GM12872 (cell line): ENCODE measurements around the gene UBE3B.

Experiments used
- CTCF ChIP-seq: IDR thresholded peaks from 3 replicates; pipeline ENCODE4 v1.5.1; 2011; ENCODE audit warnings: low read depth, mild to moderate bottlenecking, low read length, moderate library complexity; ENCODE audit not compliant: insufficient read depth

Gene UBE3B

DNA sequence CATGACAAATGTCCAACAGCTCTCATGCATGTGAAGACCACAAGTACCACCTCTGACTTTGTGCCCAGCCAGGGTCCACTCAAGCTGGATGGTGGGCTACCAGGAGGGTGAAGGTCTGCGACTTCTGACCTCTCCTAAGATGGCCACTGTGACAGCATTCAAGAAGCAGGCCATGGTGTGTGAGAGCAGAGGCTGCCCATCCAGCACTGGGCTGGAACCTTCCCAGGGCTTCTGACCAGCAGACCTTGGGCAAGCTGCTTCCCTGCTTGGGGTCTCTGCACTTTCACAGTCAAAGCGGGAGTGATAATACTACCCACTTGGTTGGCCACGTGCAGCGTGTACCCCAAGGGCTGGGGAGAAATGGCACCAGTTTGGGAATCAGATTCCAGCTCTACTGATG, 85.4 kb downstream of the UBE3B start:
- TF ChIP-seq CTCF, result no peak

DNA sequence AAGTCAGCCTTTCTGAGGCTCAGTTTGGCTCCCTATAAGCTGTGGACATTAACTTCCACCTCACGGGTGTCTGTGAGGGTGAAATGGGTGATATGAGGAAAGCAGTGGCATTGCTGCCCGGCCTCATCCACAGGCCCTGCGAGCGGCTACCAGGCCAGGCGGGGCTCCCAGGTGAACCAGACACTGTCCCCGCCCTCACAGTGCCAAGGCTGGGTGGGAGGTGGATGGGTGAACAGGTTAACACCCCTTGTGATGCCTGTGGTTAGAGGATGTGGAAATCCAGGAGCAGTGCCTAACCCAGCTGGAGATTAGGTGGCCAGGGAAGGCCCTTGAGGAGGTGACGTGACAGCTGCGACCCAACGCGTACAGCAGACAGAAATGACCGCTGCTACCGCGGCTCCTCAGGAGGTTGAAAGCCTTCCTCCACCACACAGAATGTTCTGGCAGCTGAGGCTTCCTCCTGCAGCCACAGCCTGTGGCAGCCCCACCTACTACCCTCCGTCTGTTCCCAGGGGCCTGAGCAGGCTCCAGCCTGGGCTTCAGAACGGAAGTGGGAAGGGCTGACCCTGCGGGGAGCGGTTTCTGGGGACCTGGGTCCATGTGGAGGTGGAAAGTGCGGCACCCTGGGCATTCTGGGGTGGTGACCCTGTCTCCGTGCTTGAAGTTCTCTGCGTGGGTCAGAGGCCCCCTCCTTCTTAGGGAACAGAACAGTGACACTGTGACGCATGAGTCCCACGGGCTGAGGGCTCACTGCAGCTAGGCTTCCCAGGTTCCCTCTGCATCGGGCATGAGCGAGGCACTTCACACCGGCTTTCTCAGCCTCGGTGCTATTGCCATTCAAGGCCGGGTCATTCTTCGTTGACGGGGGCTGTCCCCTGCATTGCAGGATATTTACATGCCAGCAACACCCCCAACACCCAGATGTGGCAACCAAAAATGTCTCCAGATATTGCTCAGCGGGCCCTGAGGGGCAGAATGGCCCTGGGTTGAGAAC, 86.2 kb downstream of the UBE3B start:
- no peak for TF ChIP-seq CTCF

- no peak for TF ChIP-seq CTCF
These were observed 89.0 kb downstream of the UBE3B start for GRCh38 chr12:109566424-109566823.

- TF ChIP-seq CTCF, result no peak
These were observed 89.9 kb downstream of the UBE3B start for GRCh38 chr12:109567296-109567695.

DNA sequence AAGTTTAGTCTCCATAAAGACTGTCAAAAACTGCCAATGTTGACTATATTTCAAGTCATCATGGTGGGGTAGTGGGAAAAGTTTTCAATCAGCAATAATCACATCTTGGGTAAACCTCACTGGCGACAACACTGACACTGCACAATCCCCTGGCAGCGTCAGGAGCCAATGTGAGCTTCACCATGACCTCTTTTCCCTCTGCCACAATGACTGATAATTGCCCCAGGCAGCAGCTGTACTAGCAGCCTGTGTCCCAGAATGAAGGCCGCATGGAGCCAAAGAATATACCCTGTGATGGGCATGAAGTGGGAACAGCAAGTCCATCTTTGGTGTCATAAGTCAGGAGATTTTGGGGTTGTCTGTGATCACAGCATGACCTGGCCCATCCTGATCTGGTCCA, 90.5 kb downstream of the UBE3B start:
- no peak for TF ChIP-seq CTCF

DNA sequence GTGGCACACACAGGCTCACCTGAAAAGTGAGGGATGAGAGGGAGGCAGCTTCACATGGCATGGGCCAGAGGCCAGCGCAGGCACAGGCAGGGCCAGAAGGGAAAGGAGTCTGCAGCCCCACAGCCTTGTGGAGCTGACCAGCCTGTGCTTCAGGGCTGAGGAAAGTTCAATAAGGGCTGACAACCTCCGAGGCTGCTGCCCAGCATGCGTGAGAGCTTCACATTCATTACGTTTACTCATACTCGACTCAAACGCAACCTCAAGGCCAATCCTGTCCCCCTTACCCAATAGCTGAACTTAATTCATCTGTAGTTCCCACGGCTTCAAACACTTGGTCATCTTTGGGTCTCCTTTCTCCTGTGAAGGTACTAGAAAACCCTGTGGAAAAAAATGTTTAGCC, 91.1 kb downstream of the UBE3B start:
- no peak for TF ChIP-seq CTCF

DNA sequence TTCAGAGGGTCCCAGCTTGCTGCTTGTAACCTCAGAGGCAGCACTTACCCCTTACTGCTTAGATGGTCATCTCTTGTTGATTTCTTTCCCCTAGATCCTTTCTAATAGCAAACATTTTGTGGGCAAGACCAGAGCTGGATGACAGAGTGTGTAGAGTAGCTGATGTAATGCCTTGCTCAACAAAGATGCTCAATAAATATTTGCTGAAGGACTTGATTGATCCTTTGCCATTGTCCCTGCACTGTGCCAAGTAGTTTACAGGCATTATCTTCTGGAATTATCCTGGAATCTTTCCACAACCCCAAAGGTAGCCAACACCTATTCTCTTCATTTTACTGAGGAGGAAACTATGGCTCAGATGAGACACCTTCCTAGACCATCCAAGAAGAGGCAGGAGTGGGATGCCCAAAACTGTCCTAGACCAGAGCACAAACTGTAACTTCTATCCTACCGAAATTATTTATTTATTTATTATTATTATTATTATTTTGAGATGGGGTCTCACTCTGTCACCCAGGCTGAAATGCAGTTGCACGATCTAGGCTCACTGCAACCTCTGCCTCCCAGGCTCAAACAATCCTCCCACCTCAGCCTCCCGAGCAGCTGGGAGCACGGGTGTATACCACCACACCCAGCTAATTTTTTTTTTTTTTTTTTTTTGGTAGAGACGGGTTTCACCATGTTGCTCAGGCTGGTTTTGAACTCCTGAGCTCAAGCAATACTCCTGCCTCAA, 94.5 kb downstream of the UBE3B start:
- TF ChIP-seq CTCF, result no peak
